ENCODE results near the gene CNPY1.

The CNPY1 gene

DNA sequence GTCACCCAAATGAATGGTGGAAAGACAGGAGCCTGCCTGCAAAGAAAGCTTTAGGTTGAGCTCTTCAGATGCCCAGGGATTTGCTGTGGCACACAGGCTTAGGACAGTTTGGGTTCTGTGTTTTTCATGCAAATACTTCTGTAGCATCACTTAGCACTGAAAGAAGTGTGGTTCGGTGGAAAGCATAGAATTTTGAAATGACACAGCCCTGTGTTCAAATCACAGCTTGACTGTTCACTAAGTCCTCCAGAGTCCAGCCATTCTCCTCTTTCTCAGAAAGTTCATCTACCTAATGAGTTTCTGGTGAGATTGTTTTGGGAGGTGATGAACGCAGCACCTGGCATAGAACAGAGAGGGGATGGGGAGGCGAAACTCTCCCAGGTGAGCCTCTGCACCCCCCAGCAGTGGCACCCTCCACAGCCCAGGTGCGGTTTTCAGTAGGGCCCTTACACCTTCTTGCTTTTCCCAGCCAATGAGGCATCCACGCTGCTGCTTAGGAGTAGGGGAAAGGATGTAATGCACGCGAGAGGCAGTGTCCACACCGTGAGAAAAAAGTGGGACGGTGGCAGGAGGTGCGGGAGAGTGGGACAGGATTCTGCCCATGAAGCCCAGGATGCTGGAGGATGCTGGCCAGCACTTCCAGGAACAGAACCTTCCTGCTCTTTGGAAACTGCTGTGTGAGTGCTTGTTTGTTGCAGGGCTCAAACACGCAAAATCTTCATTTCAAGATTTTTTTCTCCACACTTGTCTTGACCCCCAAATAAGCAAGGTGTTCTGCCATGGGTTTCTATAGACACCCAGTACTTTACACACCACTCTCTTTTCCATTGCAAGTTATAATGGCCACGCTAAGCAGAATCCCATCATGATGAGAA lies 76.8 kb downstream of the CNPY1 start:
- TF ChIP-seq, protein P1, sequence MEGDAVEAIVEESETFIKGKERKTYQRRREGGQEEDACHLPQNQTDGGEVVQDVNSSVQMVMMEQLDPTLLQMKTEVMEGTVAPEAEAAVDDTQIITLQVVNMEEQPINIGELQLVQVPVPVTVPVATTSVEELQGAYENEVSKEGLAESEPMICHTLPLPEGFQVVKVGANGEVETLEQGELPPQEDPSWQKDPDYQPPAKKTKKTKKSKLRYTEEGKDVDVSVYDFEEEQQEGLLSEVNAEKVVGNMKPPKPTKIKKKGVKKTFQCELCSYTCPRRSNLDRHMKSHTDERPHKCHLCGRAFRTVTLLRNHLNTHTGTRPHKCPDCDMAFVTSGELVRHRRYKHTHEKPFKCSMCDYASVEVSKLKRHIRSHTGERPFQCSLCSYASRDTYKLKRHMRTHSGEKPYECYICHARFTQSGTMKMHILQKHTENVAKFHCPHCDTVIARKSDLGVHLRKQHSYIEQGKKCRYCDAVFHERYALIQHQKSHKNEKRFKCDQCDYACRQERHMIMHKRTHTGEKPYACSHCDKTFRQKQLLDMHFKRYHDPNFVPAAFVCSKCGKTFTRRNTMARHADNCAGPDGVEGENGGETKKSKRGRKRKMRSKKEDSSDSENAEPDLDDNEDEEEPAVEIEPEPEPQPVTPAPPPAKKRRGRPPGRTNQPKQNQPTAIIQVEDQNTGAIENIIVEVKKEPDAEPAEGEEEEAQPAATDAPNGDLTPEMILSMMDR (IDR thresholded peaks at IDR 0.05; ENCODE audit: low read depth, low read length) = no peak
- no peak for DNase-seq (ENCODE audit: low read depth in 2 of 2)
- no peak overlapping the region for H3K4me3 ChIP-seq (replicated peaks in 1 of 2; ENCODE audit: low read depth in 2 of 2, low read length in 2 of 2)

DNA sequence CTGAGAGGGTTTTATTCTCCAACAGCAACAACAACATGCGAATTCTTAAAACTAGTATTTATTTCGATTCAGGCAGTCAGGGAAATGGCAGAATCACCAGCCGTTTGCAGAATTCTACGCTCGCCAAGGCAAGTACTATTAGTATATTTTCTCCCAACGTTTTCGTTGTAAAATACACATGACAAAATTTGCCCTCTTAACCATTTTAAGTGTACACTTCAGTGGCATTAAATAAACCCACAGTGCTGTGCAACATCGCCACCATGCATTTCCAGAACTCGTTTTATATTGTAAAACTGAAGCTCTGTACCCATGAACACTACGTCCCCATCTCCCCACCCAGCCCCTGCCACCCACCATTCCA lies 77.6 kb downstream of the CNPY1 start:
- no peak overlapping the region for H3K4me3 ChIP-seq (replicated peaks in 1 of 2; ENCODE audit: low read depth in 2 of 2, low read length in 2 of 2)
- DNase-seq (ENCODE audit: low read depth in 2 of 2) = no peak
- TF ChIP-seq, protein P1 (IDR thresholded peaks at IDR 0.05; ENCODE audit: low read depth, low read length) = no peak

DNA sequence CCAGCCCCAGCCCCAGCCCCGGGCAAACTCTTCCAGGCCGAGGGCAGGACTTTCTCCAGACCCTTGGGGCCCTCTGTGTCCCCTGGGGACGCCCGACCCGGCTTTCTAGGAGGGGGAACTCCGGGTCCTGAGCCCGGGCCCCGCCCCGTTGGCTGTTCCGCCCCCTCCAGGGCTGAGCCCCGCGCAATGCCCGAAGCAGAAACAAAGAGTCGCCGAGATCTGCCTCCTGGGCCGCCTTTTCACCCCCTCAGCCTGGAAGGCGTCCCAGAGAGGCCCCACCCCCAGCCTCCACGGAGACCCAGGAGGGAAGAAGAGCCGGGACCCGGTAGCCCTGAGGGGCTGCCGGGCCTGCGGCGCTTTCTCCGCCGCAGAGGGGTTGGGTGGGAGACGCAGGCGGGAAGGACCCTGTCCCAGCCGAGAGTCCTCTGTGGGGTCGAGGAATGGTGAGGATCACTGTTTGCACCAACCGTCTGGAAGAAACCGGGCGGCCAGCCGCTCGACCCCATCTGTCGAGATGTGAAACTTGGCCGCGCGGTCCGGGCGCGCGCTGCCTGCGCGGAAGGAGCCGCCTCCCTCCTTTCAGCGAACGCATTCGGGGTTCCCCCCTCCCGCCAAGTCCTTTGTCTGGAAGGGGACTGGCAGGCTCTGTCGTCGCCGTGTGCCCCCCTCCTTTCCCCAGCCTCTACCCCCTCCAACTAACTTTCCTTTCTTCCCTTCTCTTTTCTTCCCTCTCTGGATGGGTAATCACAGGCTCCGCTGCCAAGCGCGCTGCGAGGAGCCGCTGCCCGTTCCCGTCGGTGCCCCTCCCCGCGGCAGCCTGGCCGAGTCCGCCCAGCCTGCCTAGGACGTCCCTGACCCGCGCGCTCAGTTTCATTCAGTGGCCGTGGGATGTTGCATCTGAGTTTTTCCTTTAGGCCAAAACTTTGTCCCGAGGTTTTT lies 78.2 kb downstream of the CNPY1 start:
- TF ChIP-seq, protein P1 (IDR thresholded peaks at IDR 0.05; ENCODE audit: low read depth, low read length) = no peak
- DNase-seq (ENCODE audit: low read depth in 2 of 2) = no peak
- peak overlapping the region in 1 of 2 donors; percentile 25 for H3K4me3 ChIP-seq (replicated peaks in 1 of 2; ENCODE audit: low read depth in 2 of 2, low read length in 2 of 2)

DNA sequence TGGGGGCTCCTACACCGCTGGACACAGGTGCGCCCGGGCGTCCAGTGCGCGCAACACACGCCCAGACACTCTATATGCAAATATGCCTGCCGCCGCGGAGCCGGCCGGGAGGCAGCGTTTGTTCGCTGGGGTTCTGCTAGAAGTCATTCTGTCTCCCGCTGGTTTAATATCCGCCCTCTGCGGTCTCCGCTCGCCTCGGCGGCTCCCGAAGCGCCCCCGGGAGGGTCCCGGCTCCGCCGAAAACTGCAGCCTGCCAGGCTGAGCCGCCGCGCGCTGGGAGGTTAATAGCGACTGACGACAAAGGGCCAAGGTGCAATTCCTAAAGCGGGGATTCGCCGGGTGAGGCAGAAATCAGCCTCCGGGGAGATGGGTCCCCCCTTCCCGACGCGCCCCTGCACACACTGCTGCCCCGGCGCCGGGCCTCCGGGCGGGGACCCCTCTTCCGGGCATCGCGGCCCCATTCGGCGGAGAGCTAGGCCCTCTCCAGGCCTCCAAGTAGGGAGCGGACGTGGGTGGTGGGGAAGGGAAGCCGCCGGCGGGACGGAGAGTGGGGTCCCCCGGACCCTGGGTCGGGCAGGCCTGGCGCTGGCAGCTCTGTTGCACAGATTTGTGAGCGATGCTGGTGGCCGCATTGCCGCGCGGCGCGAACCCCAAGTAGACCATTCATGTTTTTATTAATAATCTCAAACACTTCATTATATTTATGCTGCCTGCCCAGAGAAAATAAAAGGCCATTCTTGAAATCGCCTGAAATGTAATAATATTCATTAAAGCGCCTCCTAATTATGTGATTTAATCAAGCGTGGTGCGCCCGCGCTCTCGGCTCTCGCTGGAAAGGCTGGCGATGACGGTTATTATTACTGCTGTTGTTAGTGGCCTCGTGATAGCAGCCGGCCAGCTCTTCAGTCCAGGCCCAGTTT lies 79.3 kb downstream of the CNPY1 start:
- no peak for DNase-seq (ENCODE audit: low read depth in 2 of 2)
- TF ChIP-seq, protein P1 (IDR thresholded peaks at IDR 0.05; ENCODE audit: low read depth, low read length) = no peak
- no peak overlapping the region for H3K4me3 ChIP-seq (replicated peaks in 1 of 2; ENCODE audit: low read depth in 2 of 2, low read length in 2 of 2)

DNA sequence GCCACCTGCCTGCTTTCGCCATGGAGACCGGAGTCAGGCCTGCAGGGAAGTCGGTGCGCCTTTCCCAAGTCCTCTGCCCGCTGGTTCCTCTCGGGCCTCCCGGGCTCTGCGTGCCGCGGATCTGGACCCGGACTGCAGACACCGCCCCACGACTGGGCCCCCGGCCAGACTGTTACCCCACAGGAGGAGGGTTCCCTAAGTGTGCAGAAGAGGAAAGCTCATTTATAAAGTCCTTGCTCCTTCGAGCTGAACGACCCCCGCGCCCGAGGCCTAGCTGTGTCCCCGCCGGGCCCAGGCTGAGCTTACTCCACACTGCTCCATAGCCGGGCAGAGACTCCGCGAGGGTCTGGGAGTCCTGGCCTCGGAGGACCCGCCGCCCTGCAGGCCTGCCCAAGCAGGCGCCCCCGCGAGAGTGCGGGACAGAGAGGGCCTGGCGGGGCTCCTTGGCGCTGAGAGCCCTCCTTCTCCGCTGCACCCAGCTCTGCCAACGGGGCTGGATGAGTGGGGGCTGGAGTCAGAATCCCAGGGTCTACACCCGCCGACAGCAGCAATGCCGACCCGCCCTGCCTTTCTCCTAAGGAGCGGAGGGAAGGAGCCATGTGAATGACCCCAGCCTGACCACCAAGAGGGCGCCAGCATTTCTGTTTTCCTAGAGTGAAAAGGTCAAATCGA lies 80.1 kb downstream of the CNPY1 start:
- TF ChIP-seq, protein P1 (IDR thresholded peaks at IDR 0.05; ENCODE audit: low read depth, low read length) = no peak
- no peak overlapping the region for H3K4me3 ChIP-seq (replicated peaks in 1 of 2; ENCODE audit: low read depth in 2 of 2, low read length in 2 of 2)
- no peak for DNase-seq (ENCODE audit: low read depth in 2 of 2)

DNA sequence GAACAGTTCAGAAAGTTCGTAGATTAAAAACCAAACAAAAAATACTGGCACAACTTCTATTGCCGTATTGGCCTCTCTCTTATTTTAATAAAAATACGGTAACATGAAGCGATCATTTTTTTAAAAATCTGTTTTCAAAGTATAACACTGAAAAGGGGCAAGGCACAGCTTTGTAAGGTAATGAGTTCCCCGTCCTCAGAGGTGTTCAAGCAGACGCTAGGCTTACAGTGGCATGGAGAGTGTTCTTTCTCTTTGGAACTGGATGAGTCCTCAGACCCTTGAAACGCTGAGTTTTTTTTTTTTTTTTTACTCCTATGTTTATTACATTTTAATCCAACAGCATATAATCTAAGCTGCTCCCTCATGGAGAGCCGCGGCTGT lies 80.6 kb downstream of the CNPY1 start:
- TF ChIP-seq, protein P1 (IDR thresholded peaks at IDR 0.05; ENCODE audit: low read depth, low read length) = no peak
- no peak overlapping the region for H3K4me3 ChIP-seq (replicated peaks in 1 of 2; ENCODE audit: low read depth in 2 of 2, low read length in 2 of 2)

More for the DNA sequence above, 80.6 kb downstream of the CNPY1 start:
- DNase-seq (ENCODE audit: low read depth in 2 of 2) = no peak
